GM23338 (cell line): ENCODE results near the gene CCNG2. TPM values are rescaled to one million over a fixed set of nuclear protein-coding genes. Genes with fewer than 3 reads are reported as not detected.
"Not testable (repeated sequence)": the region's sequence is repeated elsewhere in the genome, so short reads cannot be mapped to it uniquely, and the experiment has no call there.

Source experiments
- ATAC-seq: fragments of 200-7000 bp; cut with Tn5 transposase; 3 replicates; pipeline ENCODE4 v1.9.1; 2020
- DNase-seq: peaks from one replicate; pipeline ENCODE4 v3.0.0-alpha.2; 2015; ENCODE audit warnings: low spot score
- H2AFZ ChIP-seq: fragments of 200-600 bp; sonication (generic); 2 replicates; pipeline ENCODE4 v1.8.0; 2016; ENCODE audit warnings: antibody characterized with exemption, mild to moderate bottlenecking, moderate library complexity
- H3F3A ChIP-seq: fragments of 200-600 bp; sonication (generic); replicated peaks from 2 replicates; pipeline ENCODE4 v1.8.0; 2017; ENCODE audit warnings: antibody characterized with exemption, mixed run types, low read depth
- H3K27ac ChIP-seq: fragments of 200-600 bp; sonication (generic); 2 replicates; pipeline ENCODE4 v1.6.1; 2016; ENCODE audit warnings: low read depth
- H3K27me3 ChIP-seq: fragments of 200-600 bp; sonication (generic); 2 replicates; pipeline ENCODE4 v1.8.0; 2016; ENCODE audit warnings: mild to moderate bottlenecking, mixed run types, moderate library complexity; ENCODE audit not compliant: insufficient read depth
- H3K36me3 ChIP-seq: fragments of 200-600 bp; sonication (generic); 2 replicates; pipeline ENCODE4 v1.8.0; 2016; ENCODE audit warnings: mild to moderate bottlenecking; ENCODE audit not compliant: insufficient read depth
- H3K4me1 ChIP-seq: fragments of 200-600 bp; sonication (generic); 2 replicates; pipeline ENCODE4 v1.8.0; 2016; ENCODE audit warnings: mild to moderate bottlenecking, moderate library complexity; ENCODE audit not compliant: insufficient read depth
- H3K4me2 ChIP-seq: fragments of 200-600 bp; sonication (generic); 2 replicates; pipeline ENCODE4 v1.7.1; 2017; ENCODE audit warnings: mixed run types
- H3K4me3 ChIP-seq: fragments of 200-600 bp; sonication (generic); 2 replicates; pipeline ENCODE4 v1.6.1; 2016; ENCODE audit warnings: mixed run types
- H3K79me2 ChIP-seq: fragments of 200-600 bp; sonication (generic); replicated peaks from 2 replicates; pipeline ENCODE4 v1.8.0; 2017; ENCODE audit warnings: mild to moderate bottlenecking; ENCODE audit not compliant: insufficient read depth
- H3K9me2 ChIP-seq: fragments of 200-600 bp; sonication (generic); 2 replicates; pipeline ENCODE4 v1.8.0; 2017; ENCODE audit not compliant: insufficient read depth
- H4K20me1 ChIP-seq: fragments of 200-600 bp; sonication (generic); replicated peaks from 2 replicates; pipeline ENCODE4 v1.8.0; 2017; ENCODE audit warnings: mild to moderate bottlenecking; ENCODE audit not compliant: insufficient read depth
- H3K27ac Mint-ChIP-seq: 2 replicates; pipeline ENCODE4 v1.8.0; 2020; ENCODE audit warnings: inconsistent platforms, mild to moderate bottlenecking, moderate library complexity, mixed read lengths
- H3K27me3 Mint-ChIP-seq: 3 replicates; pipeline ENCODE4 v1.8.0; 2022; ENCODE audit warnings: low read depth, mild to moderate bottlenecking, moderate library complexity, mixed read lengths, inconsistent platforms; ENCODE audit not compliant: insufficient read depth, poor library complexity
- H3K36me3 Mint-ChIP-seq: 3 replicates; pipeline ENCODE4 v1.8.0; 2021; ENCODE audit warnings: low read depth, mild to moderate bottlenecking, inconsistent platforms, moderate library complexity, mixed read lengths
- H3K4me1 Mint-ChIP-seq: 3 replicates; pipeline ENCODE4 v1.8.0; 2020; ENCODE audit warnings: mild to moderate bottlenecking, inconsistent platforms, mixed read lengths
- H3K4me3 Mint-ChIP-seq: 3 replicates; pipeline ENCODE4 v1.8.0; 2021; ENCODE audit warnings: moderate library complexity, mild to moderate bottlenecking, inconsistent platforms, mixed read lengths
- H3K9me3 Mint-ChIP-seq: 3 replicates; pipeline ENCODE4 v1.8.0; 2020; ENCODE audit warnings: moderate library complexity, mild to moderate bottlenecking, inconsistent platforms, mixed read lengths
- CREB1 ChIP-seq: fragments of 250-450 bp; sonication (Bioruptor Pico); IDR thresholded peaks from 2 replicates; pipeline ENCODE4 v1.5.0; 2020; ENCODE audit warnings: low read depth, mild to moderate bottlenecking, moderate library complexity
- EZH2 ChIP-seq: fragments of 200-600 bp; sonication (generic); IDR thresholded peaks from one replicate; pipeline ENCODE4 v1.8.0; 2017; ENCODE audit warnings: antibody characterized with exemption, mild to moderate bottlenecking, low read depth; ENCODE audit not compliant: unreplicated experiment
- JUNB ChIP-seq: IDR thresholded peaks from one replicate; pipeline ENCODE4 v1.6.1; 2016; ENCODE audit warnings: antibody characterized with exemption; ENCODE audit not compliant: unreplicated experiment
- STAT1 ChIP-seq: IDR thresholded peaks from one replicate; pipeline ENCODE4 v1.6.1; 2016; ENCODE audit warnings: antibody characterized with exemption; ENCODE audit not compliant: unreplicated experiment
- ZNF114 ChIP-seq: fragments of 250-450 bp; sonication (Bioruptor Pico); IDR thresholded peaks from 2 replicates; pipeline ENCODE4 v1.5.0; 2020; ENCODE audit warnings: mild to moderate bottlenecking, moderate library complexity
- ZNF462 ChIP-seq: fragments of 250-450 bp; sonication (Bioruptor Pico); IDR thresholded peaks from 2 replicates; pipeline ENCODE4 v1.5.0; 2020; ENCODE audit warnings: mild to moderate bottlenecking, moderate library complexity
- polyA plus RNA-seq: library from polyadenylated mRNA; unstranded; fragments of >200 nt; fragmentation: Nextera tagmentation; extraction: Ambion mirVana; gene quantifications from 2 replicates; pipeline ENCODE4 v1.2.1, GENCODE V29; 2016
- total RNA-seq: library from RNA; depleted of rRNA; stranded (reverse); fragments of >200 nt; shearing (Covaris generic); gene quantifications from 2 replicates; pipeline ENCODE4 v1.2.3, GENCODE V29; 2014
- TF ChIP-seq, protein P1 (sequence below), 2 experiments: fragments of 200-600 bp in 1 of 2; sonication (generic) in 1 of 2; conservative IDR thresholded peaks; 2 replicates each; pipeline versions ENCODE4 v1.5.1 to v1.6.1; 2016 to 2017; ENCODE audit warnings: antibody characterized with exemption in 2 of 2, low read depth in 2 of 2, mild to moderate bottlenecking in 2 of 2, moderate library complexity in 1 of 2

Gene CCNG2
- total and polyA plus RNA-seq, 2 experiments from 2014 or later = 7.1 to 16.5 TPM

DNA sequence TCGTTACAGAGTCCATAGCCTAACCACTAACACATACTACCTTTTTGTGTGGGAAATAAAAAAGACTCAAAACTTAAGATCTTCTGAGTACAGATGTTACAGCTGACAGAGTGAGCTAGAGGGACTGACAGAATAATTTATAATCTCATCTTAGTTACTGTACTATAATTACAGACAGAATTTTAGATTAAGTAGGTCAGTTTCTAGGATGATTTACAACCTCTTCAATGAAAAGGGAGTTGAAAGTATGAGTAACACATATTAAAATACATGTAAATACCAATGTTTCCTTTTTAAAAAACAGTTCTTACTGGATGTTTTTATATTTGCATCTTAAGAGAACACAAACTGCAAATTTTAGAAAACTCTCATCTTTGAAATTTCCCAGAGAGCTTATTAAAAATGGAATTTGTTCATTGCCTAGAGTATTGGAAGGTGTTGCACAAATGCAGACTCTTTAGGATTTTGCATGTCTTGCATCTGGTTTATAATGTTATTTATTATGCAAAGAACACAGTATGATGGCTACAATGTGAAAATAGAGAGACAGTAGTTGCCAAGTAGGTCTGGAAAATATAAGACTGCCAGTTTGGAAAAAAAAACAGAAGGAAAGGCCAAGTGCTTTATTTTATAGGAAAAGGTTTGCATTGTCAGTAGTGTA lies 24.2 kb upstream of the CCNG2 start (continued):
- TF ChIP-seq JUNB (no peak), CREB1 (no peak), EZH2 (no peak), ZNF114 (CRISPR knock-in tag) (no peak)
- TF ChIP-seq, protein P1, sequence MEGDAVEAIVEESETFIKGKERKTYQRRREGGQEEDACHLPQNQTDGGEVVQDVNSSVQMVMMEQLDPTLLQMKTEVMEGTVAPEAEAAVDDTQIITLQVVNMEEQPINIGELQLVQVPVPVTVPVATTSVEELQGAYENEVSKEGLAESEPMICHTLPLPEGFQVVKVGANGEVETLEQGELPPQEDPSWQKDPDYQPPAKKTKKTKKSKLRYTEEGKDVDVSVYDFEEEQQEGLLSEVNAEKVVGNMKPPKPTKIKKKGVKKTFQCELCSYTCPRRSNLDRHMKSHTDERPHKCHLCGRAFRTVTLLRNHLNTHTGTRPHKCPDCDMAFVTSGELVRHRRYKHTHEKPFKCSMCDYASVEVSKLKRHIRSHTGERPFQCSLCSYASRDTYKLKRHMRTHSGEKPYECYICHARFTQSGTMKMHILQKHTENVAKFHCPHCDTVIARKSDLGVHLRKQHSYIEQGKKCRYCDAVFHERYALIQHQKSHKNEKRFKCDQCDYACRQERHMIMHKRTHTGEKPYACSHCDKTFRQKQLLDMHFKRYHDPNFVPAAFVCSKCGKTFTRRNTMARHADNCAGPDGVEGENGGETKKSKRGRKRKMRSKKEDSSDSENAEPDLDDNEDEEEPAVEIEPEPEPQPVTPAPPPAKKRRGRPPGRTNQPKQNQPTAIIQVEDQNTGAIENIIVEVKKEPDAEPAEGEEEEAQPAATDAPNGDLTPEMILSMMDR (conservative IDR thresholded peaks at IDR 0.05; ENCODE audit: low read depth in 2 of 2) = no peak

- not testable (repeated sequence) for H3K27ac Mint-ChIP-seq, H3F3A ChIP-seq, H3K36me3 ChIP-seq, H3K4me3 Mint-ChIP-seq, H3K27me3 Mint-ChIP-seq, H3K4me2 ChIP-seq, DNase-seq, H4K20me1 ChIP-seq, H3K36me3 Mint-ChIP-seq, H3K27ac ChIP-seq, H3K27me3 ChIP-seq, H3K4me1 ChIP-seq, H3K79me2 ChIP-seq, H3K9me2 ChIP-seq, H3K9me3 Mint-ChIP-seq, H3K4me3 ChIP-seq, H3K4me1 Mint-ChIP-seq, ATAC-seq
- H2AFZ ChIP-seq = 0 out of 2 replicates have a peak overlapping the region, but pooled peaks have one; percentile 32
Measured at GRCh38 chr4:77137448-77137847, 19.6 kb upstream of the CCNG2 start.

- no peak overlapping the region for H3K4me3 Mint-ChIP-seq
- no peaks in the 10 kb centered on the region for H3K9me3 Mint-ChIP-seq
- no peaks in the 10 kb centered on the region for H3K79me2 ChIP-seq
- peaks cover 7% of the 10 kb centered on the region; the same call in 1 of the 2 replicates for H3K4me1 ChIP-seq
- peak overlapping the region; percentile 34; the same call in 1 of the 2 replicates for H2AFZ ChIP-seq
- no peaks in the 10 kb centered on the region for H4K20me1 ChIP-seq
- no peaks in the 10 kb centered on the region for H3K27me3 ChIP-seq
- no peaks in the 10 kb centered on the region; the same call in 1 of the 2 replicates for H3K9me2 ChIP-seq
- no peaks in the 10 kb centered on the region for H3K36me3 Mint-ChIP-seq
- H3K4me2 ChIP-seq = no peak overlapping the region
- ATAC-seq (no peak), DNase-seq (no peak)
- H3K27me3 Mint-ChIP-seq = peaks cover 2% of the 10 kb centered on the region
- no peaks in the 10 kb centered on the region for H3K36me3 ChIP-seq
- no peak overlapping the region for H3K27ac Mint-ChIP-seq
- H3F3A ChIP-seq = no peaks in the 10 kb centered on the region
- H3K27ac ChIP-seq = no peak overlapping the region
- no peak overlapping the region for H3K4me3 ChIP-seq
- H3K4me1 Mint-ChIP-seq = peaks cover 11% of the 10 kb centered on the region
- TF ChIP-seq ZNF462 (no peak), STAT1 (no peak)
Measured at GRCh38 chr4:77141964-77142645, 14.9 kb upstream of the CCNG2 start.
